Measurements from ENCODE around the gene ZNF23.
A peak's percentile ranks its signal among the peaks of the same experiment; 100 is the strongest.
"Not testable (repeated sequence)": the region's sequence is repeated elsewhere in the genome, so short reads cannot be mapped to it uniquely, and the experiment has no call there.

The ZNF23 gene

DNA sequence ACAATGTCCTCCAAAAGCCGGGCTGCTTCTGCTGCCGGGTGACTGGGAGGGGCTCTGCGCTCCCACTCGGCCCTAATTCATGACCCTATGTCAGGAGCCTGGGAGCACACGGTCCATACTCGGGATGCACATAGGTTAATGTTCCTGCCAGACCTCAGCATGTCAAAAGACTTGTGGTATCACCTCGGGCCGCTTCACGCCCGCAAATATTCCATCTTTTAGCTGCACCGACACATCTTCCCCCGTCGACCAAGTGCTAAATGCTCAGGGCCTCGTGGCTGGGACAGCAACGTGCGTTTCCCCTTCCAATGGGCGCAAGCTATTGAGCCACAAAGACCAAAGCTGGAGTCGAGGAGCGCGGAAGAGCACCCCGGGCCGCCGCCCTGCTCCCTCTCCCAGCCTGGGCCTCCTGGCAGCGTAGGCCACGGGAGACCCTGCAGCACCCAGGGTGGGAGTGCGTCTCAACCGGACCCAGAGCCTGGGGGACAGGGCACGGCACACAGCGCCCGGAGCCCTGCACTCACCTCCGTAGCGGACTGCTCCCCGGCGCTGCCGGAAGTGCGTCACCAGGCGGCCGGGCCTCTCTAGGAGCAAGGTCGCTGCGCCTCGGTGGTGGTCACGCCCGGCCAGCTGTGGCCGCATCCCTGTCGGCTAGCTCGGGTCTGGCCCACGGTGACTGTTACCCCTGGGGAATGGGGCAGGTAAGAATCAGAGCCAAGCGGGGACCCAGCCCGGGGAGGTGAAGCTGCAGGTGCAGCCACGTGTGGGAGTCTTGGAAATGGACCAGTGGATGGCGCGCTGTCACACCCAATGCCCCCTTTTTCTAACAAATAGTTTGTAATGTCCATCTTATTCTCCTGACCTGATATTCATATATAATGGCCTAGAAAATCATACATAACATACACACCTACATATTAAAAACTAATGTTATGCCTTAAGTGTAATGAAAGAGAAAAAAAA is at the start of gene ZNF23:
Gene ZNF23 (minus strand): TSS at position 562 of the 963 bp plus-strand sequence. CDS start 5,451 bp downstream, outside the sequence.
- peak within 1 kb of the TSS; percentile 75 for H3K4me3 ChIP-seq (ENCODE audit: low read depth, low read length)
- peak; percentile 16 for TF ChIP-seq CTCF (IDR thresholded peaks at IDR 0.05; ENCODE audit: low read depth, low read length)
- in situ Hi-C loops (cut with HindIII; ENCODE audit: low sequenced_read_pairs), result no loop called here
- peak; percentile 74 for DNase-seq (ENCODE audit: low read depth, low spot score)

DNA sequence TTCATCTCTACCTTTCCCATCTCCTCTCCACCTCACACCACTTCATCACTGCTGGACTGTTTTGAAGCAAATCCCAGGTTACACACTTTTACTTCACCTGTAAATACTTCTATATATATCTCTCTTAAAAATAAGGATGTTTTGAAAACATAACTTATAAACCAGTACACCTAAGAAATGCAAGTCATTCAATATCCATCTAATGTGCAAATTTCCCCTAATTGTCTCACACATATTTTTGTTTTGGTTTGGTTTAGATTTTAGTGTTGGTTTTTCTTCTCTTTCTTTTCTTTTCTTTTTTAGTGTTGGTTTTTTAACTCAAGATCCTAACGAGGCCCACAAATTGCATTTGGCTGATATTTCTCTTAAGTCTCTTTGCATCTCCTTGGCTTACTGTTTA is 45.0 kb upstream of the ZNF23 start:
- no peak overlapping the region for H3K4me3 ChIP-seq (ENCODE audit: low read depth, low read length)
- no peak for TF ChIP-seq CTCF (IDR thresholded peaks at IDR 0.05; ENCODE audit: low read depth, low read length)
- in situ Hi-C loops (cut with HindIII; ENCODE audit: low sequenced_read_pairs), result no loop called here
- DNase-seq (ENCODE audit: low read depth, low spot score), result no peak

GRCh38 chr16:71504901-71505300 is 42.9 kb upstream of the ZNF23 start:
- in situ Hi-C loops (cut with HindIII; ENCODE audit: low sequenced_read_pairs), result no loop called here
- no peak for TF ChIP-seq CTCF (IDR thresholded peaks at IDR 0.05; ENCODE audit: low read depth, low read length)
- no peak for DNase-seq (ENCODE audit: low read depth, low spot score)
- no peak overlapping the region for H3K4me3 ChIP-seq (ENCODE audit: low read depth, low read length)

- H3K4me3 ChIP-seq (ENCODE audit: low read depth, low read length); DNase-seq (ENCODE audit: low read depth, low spot score); in situ Hi-C loops (cut with HindIII; ENCODE audit: low sequenced_read_pairs): not testable (repeated sequence)
Measured at GRCh38 chr16:71504051-71504450, 42.0 kb upstream of the ZNF23 start.

DNA sequence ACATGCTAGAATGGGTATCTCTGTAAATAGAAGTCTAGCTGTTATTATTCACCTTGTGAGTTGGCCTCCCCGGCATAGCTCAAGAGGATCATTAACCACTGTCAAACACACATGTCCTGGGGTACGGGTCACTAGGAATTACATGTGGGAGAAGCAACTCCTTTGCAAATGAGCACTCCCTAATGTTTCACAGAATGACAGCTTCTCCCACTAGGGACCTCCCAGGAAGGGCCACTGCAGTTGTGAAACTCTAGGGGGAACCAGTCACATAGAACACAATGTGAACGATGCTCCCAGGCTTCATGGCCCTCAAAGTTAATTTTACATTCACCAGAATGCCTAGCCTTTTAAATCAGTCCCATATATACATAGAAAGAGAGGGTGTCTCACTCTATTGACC is 39.5 kb upstream of the ZNF23 start:
- in situ Hi-C loops (cut with HindIII; ENCODE audit: low sequenced_read_pairs), result no loop called here
- H3K4me3 ChIP-seq (ENCODE audit: low read depth, low read length), result no peak overlapping the region
- DNase-seq (ENCODE audit: low read depth, low spot score), result no peak
- no peak for TF ChIP-seq CTCF (IDR thresholded peaks at IDR 0.05; ENCODE audit: low read depth, low read length)

- no peak for TF ChIP-seq CTCF (IDR thresholded peaks at IDR 0.05; ENCODE audit: low read depth, low read length)
- no peak overlapping the region for H3K4me3 ChIP-seq (ENCODE audit: low read depth, low read length)
- no peak for DNase-seq (ENCODE audit: low read depth, low spot score)
- in situ Hi-C loops (cut with HindIII; ENCODE audit: low sequenced_read_pairs), result no loop called here
Measured at GRCh38 chr16:71500964-71501363, 38.9 kb upstream of the ZNF23 start.

- DNase-seq (ENCODE audit: low read depth, low spot score), result peak; percentile 67
- in situ Hi-C loops (cut with HindIII; ENCODE audit: low sequenced_read_pairs), result no loop called here
- H3K4me3 ChIP-seq (ENCODE audit: low read depth, low read length), result no peak overlapping the region
- peak; percentile 71 for TF ChIP-seq CTCF (IDR thresholded peaks at IDR 0.05; ENCODE audit: low read depth, low read length)
Measured at GRCh38 chr16:71499775-71500364, 37.8 kb upstream of the ZNF23 start.

Measured in astrocyte of the spinal cord (primary cell).